Keratinocyte (primary cell): ENCODE measurements around the gene TRIP12. TPM values are rescaled to one million over a fixed set of nuclear protein-coding genes. Genes with fewer than 3 reads are reported as not detected.

Experiments used
- DNase-seq: peaks from one replicate; pipeline ENCODE4 v3.0.0-alpha.2; 2011; ENCODE audit warnings: low read depth, missing footprints, low spot score
- FAIRE-seq: peaks from 2 replicates; lab custom pipeline; 2011; peaks lifted over from hg19 to GRCh38; lab: Jason Lieb, UNC
- H2AFZ ChIP-seq: 2 replicates; pipeline ENCODE4 v1.6.0; 2012; ENCODE audit warnings: low read length, control low read depth, inconsistent platforms; ENCODE audit not compliant: control insufficient read depth
- H3K27ac ChIP-seq: 2 replicates; pipeline ENCODE4 v1.5.1; 2011; ENCODE audit warnings: low read length; ENCODE audit not compliant: control insufficient read depth, insufficient read depth
- H3K27me3 ChIP-seq: 3 replicates; pipeline ENCODE4 v1.6.0; 2011; ENCODE audit warnings: low read length; ENCODE audit not compliant: control insufficient read depth, insufficient read depth; ENCODE audit errors: extremely low read depth
- H3K36me3 ChIP-seq, 2 experiments: 2 replicates in 1 of 2; 3 replicates in 1 of 2; pipeline ENCODE4 v1.5.1; 2011; ENCODE audit warnings: low read length in 2 of 2, mild to moderate bottlenecking in 1 of 2; ENCODE audit not compliant: control insufficient read depth in 2 of 2, insufficient read depth in 2 of 2; ENCODE audit errors: extremely low read depth in 1 of 2
- H3K4me1 ChIP-seq: 3 replicates; pipeline ENCODE4 v1.5.1; 2011; ENCODE audit warnings: low read length; ENCODE audit not compliant: control insufficient read depth, insufficient read depth; ENCODE audit errors: extremely low read depth
- H3K4me2 ChIP-seq: 3 replicates; pipeline ENCODE4 v1.6.0; 2011; ENCODE audit warnings: low read depth, low read length; ENCODE audit not compliant: control insufficient read depth, insufficient read depth; ENCODE audit errors: extremely low read depth
- H3K4me3 ChIP-seq, 3 experiments: fragments of 200-600 bp in 1 of 3; sonication (generic) in 1 of 3; 2 replicates in 2 of 3; 3 replicates in 1 of 3; pipeline ENCODE4 v1.5.1; 2011 to 2016; ENCODE audit warnings: low read length in 3 of 3, mild to moderate bottlenecking in 3 of 3, control low read depth in 2 of 3, inconsistent platforms in 1 of 3, low read depth in 1 of 3, mixed read lengths in 1 of 3, mixed run types in 1 of 3, moderate library complexity in 1 of 3; ENCODE audit not compliant: control insufficient read depth in 2 of 3, insufficient read depth in 2 of 3; ENCODE audit errors: extremely low read depth in 1 of 3
- H3K79me2 ChIP-seq: 2 replicates; pipeline ENCODE4 v1.6.0; 2012; ENCODE audit warnings: low read length; ENCODE audit not compliant: control insufficient read depth, insufficient read depth
- H3K9ac ChIP-seq: 3 replicates; pipeline ENCODE4 v1.6.0; 2011; ENCODE audit warnings: low read length; ENCODE audit not compliant: control insufficient read depth, insufficient read depth; ENCODE audit errors: extremely low read depth
- H3K9me1 ChIP-seq: 3 replicates; pipeline ENCODE4 v1.6.0; 2011; ENCODE audit warnings: low read length; ENCODE audit not compliant: control insufficient read depth, insufficient read depth; ENCODE audit errors: extremely low read depth
- H3K9me3 ChIP-seq: 2 replicates; pipeline ENCODE4 v1.5.1; 2012; ENCODE audit warnings: low read depth, low read length; ENCODE audit not compliant: control insufficient read depth
- H4K20me1 ChIP-seq: 3 replicates; pipeline ENCODE4 v1.6.0; 2011; ENCODE audit warnings: low read length; ENCODE audit not compliant: control insufficient read depth, insufficient read depth; ENCODE audit errors: extremely low read depth
- EZH2 ChIP-seq: IDR thresholded peaks from one replicate; pipeline ENCODE4 v1.6.1; 2012; ENCODE audit warnings: inconsistent platforms, mild to moderate bottlenecking, low read length, moderate library complexity
- dilution Hi-C: fragments of 300-500 bp; cut with MboI; formaldehyde crosslinking; loops from one replicate; pipeline ENCODE4 v1.7.0; 2020; ENCODE audit warnings: low sequenced_read_pairs; ENCODE audit not compliant: extremely low pct_ligation_motif_present
- polyA plus RNA-seq, 5 experiments: library from polyadenylated mRNA; depleted of rRNA in 3 of 5; stranded (reverse) in 3 of 5; stranded (forward) in 1 of 5; unstranded in 1 of 5; fragments of >200 nt; gene quantifications; 1 replicate in 1 of 5; 2 replicates in 3 of 5; 3 replicates in 1 of 5; pipeline versions ENCODE4 v1.2.1 to v1.2.3, GENCODE V29; 2011 to 2012; ENCODE audit warnings: missing spikeins in 2 of 5, low read depth in 1 of 5, low replicate concordance in 1 of 5
- TF ChIP-seq, protein P1 (sequence below), 3 experiments: IDR thresholded peaks in 1 of 3; conservative IDR thresholded peaks in 1 of 3; optimal IDR thresholded peaks in 1 of 3; 2 replicates in 2 of 3; 3 replicates in 1 of 3; pipeline versions ENCODE3 to v1.5.1; 2011; ENCODE audit warnings: low read length in 3 of 3, mild to moderate bottlenecking in 3 of 3, moderate library complexity in 2 of 3, control low read depth in 1 of 3, inconsistent platforms in 1 of 3; ENCODE audit not compliant: insufficient read depth in 2 of 3; ENCODE audit errors: extremely low read depth in 1 of 3

Gene TRIP12
- polyA plus RNA-seq, 1 donor (not counting 4 experiments of a cell fraction or from before 2014, with no cell fraction given), result 123 TPM

DNA sequence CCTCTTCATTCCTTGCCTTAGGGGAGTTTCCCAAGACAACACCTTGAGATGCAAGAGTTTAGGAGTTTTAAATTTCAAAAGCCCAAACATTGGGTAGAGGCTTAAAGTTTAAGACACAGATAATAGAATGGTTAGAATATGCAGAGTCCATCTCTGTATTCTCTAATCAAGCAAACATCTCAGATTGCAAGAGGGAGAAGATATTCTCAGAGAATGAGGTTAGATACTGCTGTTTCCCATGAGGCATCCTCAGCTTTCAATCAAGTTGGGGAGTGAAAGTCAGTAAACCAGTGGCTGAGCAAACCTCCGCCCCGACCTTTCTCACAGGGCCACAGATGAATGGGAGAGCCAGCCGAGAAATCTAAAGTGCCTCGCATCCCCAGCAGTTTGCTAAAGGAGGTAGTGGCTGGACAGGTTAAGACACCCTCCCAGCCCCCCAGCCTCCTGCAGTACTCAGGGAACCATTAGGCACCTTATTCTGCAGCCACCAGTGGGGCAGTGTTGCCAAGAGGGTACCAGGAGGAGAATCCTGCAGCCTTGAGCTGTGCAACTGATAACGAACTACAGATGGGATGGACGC lies 30.5 kb upstream of the TRIP12 start:
- FAIRE-seq (no peak), DNase-seq (no peak)
- H3K27me3 ChIP-seq, result no peaks in the 10 kb centered on the region
- no peaks in the 10 kb centered on the region for H3K9me1 ChIP-seq
- H3K4me1 ChIP-seq, result no peaks in the 10 kb centered on the region
- TF ChIP-seq EZH2, result no peak
- TF ChIP-seq, protein P1, sequence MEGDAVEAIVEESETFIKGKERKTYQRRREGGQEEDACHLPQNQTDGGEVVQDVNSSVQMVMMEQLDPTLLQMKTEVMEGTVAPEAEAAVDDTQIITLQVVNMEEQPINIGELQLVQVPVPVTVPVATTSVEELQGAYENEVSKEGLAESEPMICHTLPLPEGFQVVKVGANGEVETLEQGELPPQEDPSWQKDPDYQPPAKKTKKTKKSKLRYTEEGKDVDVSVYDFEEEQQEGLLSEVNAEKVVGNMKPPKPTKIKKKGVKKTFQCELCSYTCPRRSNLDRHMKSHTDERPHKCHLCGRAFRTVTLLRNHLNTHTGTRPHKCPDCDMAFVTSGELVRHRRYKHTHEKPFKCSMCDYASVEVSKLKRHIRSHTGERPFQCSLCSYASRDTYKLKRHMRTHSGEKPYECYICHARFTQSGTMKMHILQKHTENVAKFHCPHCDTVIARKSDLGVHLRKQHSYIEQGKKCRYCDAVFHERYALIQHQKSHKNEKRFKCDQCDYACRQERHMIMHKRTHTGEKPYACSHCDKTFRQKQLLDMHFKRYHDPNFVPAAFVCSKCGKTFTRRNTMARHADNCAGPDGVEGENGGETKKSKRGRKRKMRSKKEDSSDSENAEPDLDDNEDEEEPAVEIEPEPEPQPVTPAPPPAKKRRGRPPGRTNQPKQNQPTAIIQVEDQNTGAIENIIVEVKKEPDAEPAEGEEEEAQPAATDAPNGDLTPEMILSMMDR (optimal IDR thresholded peaks at IDR 0.05 in 1 of 3, IDR thresholded peaks at IDR 0.05 in 1 of 3, conservative IDR thresholded peaks at IDR 0.05 in 1 of 3; ENCODE audit: extremely low read depth in 1 of 3, insufficient read depth in 2 of 3, low read length in 3 of 3), result no peak
- no peak overlapping the region for H3K4me3 ChIP-seq
- no peak overlapping the region for H3K4me2 ChIP-seq
- dilution Hi-C loops, result no loop called here
- H3K9ac ChIP-seq, result no peak overlapping the region
- no peaks in the 10 kb centered on the region for H4K20me1 ChIP-seq
- H3K9me3 ChIP-seq, result no peaks in the 10 kb centered on the region
- H3K79me2 ChIP-seq, result no peaks in the 10 kb centered on the region
- no peaks in the 10 kb centered on the region for H3K36me3 ChIP-seq
- no peak overlapping the region for H2AFZ ChIP-seq
- no peak overlapping the region for H3K27ac ChIP-seq

DNA sequence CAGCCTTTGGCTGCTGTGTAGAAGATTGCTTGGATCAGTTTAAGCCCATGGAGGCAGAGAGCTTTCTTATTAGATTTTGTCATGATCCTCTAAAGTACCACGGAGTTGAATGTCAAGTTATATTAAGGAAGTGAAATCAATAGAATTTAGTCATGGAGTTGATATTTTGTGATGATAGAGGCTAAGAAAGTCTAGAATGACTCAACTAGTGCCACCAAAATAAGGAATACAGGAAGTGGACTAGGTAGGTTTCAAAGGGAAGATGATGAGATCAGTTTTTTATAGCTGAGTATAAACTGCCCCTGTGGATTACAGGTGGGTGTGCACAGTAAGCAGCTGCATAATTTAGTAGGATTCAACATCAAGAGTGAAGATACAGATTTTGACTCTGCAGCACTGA lies 25.7 kb upstream of the TRIP12 start:
- H3K9me3 ChIP-seq, result no peaks in the 10 kb centered on the region
- TF ChIP-seq, protein P1 (optimal IDR thresholded peaks at IDR 0.05 in 1 of 3, IDR thresholded peaks at IDR 0.05 in 1 of 3, conservative IDR thresholded peaks at IDR 0.05 in 1 of 3; ENCODE audit: extremely low read depth in 1 of 3, insufficient read depth in 2 of 3, low read length in 3 of 3), result no peak
- no peak for TF ChIP-seq EZH2
- dilution Hi-C loops, result no loop called here
- no peaks in the 10 kb centered on the region for H3K79me2 ChIP-seq
- no peak overlapping the region for H2AFZ ChIP-seq
- H3K36me3 ChIP-seq, result no peaks in the 10 kb centered on the region
- H3K9me1 ChIP-seq, result no peaks in the 10 kb centered on the region
- no peak overlapping the region for H3K4me2 ChIP-seq
- no peak overlapping the region for H3K27ac ChIP-seq
- no peaks in the 10 kb centered on the region for H3K27me3 ChIP-seq
- H4K20me1 ChIP-seq, result no peaks in the 10 kb centered on the region
- no peak for DNase-seq
- no peak overlapping the region for H3K9ac ChIP-seq
- H3K4me1 ChIP-seq, result no peaks in the 10 kb centered on the region
- no peak overlapping the region for H3K4me3 ChIP-seq
- no peak for FAIRE-seq
